GM12865 (cell line): ENCODE measurements around the gene CTAGE9.

Experiments
- DNase-seq: peaks from one replicate; pipeline ENCODE4 v3.0.0; 2010; ENCODE audit warnings: low read depth
- H3K4me3 ChIP-seq: 2 replicates; pipeline ENCODE4 v1.5.1; 2011; ENCODE audit warnings: mild to moderate bottlenecking, low read depth, low read length, control low read depth
- CTCF ChIP-seq: IDR thresholded peaks from 2 replicates; pipeline ENCODE4 v1.5.1; 2011; ENCODE audit warnings: low read length, control low read depth, low read depth, inconsistent platforms; ENCODE audit not compliant: insufficient read depth; ENCODE audit errors: missing control alignments

The CTAGE9 gene

GRCh38 chr6:131749023-131749422 lies 38.2 kb upstream of the CTAGE9 start:
- no peak overlapping the region for H3K4me3 ChIP-seq
- no peak for DNase-seq
- no peak for TF ChIP-seq CTCF

- no peak for TF ChIP-seq CTCF
- DNase-seq = no peak
- no peak overlapping the region for H3K4me3 ChIP-seq
These were observed 37.1 kb upstream of the CTAGE9 start for GRCh38 chr6:131747821-131748353.

GRCh38 chr6:131745476-131745875 lies 34.7 kb upstream of the CTAGE9 start:
- no peak for DNase-seq
- TF ChIP-seq CTCF = no peak
- no peak overlapping the region for H3K4me3 ChIP-seq

- no peak for TF ChIP-seq CTCF
- no peak for DNase-seq
- H3K4me3 ChIP-seq = no peak overlapping the region
These were observed 33.8 kb upstream of the CTAGE9 start for GRCh38 chr6:131744432-131745287.

- DNase-seq = no peak
- H3K4me3 ChIP-seq = no peak overlapping the region
- TF ChIP-seq CTCF = no peak
These were observed 31.0 kb upstream of the CTAGE9 start for GRCh38 chr6:131741688-131742393.

- no peak for TF ChIP-seq CTCF
- H3K4me3 ChIP-seq = no peak overlapping the region
- DNase-seq = no peak
These were observed 29.3 kb upstream of the CTAGE9 start for GRCh38 chr6:131740161-131740560.
